Stimulated activated CD4-positive, alpha-beta T cell treated with anti-CD3 and anti-CD28 coated beads, Interleukin-15, amount 100 ng/mL, for 48 hours (primary cell): Measurements from ENCODE around the gene TTLL10.

ENCODE experiments used
- DNase-seq, 2 donors: peaks; one replicate each; pipeline ENCODE4 v3.0.0-alpha.2; 2020; ENCODE audit warnings: low read depth in 2 of 2

The TTLL10 gene

GRCh38 chr1:1221887-1222574 is 48.4 kb downstream of the TTLL10 start:
- no peak for DNase-seq

- DNase-seq, result no peak
These were observed 49.0 kb downstream of the TTLL10 start for GRCh38 chr1:1222575-1223225.

- no peak for DNase-seq
These were observed 49.6 kb downstream of the TTLL10 start for GRCh38 chr1:1223321-1223720.

GRCh38 chr1:1223891-1224290 is 50.2 kb downstream of the TTLL10 start:
- DNase-seq, result no peak

- DNase-seq, result no peak
These were observed 51.7 kb downstream of the TTLL10 start for GRCh38 chr1:1225238-1225845.

- no peak for DNase-seq
These were observed 52.2 kb downstream of the TTLL10 start for GRCh38 chr1:1225913-1226312.

GRCh38 chr1:1226566-1227362 is 53.1 kb downstream of the TTLL10 start:
- no peak for DNase-seq

GRCh38 chr1:1227386-1227785 is 53.7 kb downstream of the TTLL10 start:
- DNase-seq, result no peak

- no peak for DNase-seq
These were observed 54.5 kb downstream of the TTLL10 start for GRCh38 chr1:1228187-1228586.

GRCh38 chr1:1228596-1229321 is 55.1 kb downstream of the TTLL10 start:
- DNase-seq, result no peak

- DNase-seq, result no peak
These were observed 56.1 kb downstream of the TTLL10 start for GRCh38 chr1:1229770-1230169.

GRCh38 chr1:1230656-1231399 is 57.1 kb downstream of the TTLL10 start:
- DNase-seq, result no peak

GRCh38 chr1:1231400-1232207 is 57.9 kb downstream of the TTLL10 start, which contains the start of gene SDF4:
SDF4 (minus strand) TSS chr1:1232001; CDS start chr1:1228772, 3,229 bp downstream.
- peak; percentile 94 to 96 for DNase-seq

GRCh38 chr1:1232208-1232795 is 58.6 kb downstream of the TTLL10 start, which contains the start of gene B3GALT6:
B3GALT6 (plus strand) TSS chr1:1232237; CDS start chr1:1232279, 42 bp downstream.
- no peak for DNase-seq

GRCh38 chr1:1232796-1233566 is 59.3 kb downstream of the TTLL10 start:
- no peak for DNase-seq

- no peak for DNase-seq
These were observed 59.9 kb downstream of the TTLL10 start for GRCh38 chr1:1233567-1233892.

GRCh38 chr1:1234180-1234808 is 60.6 kb downstream of the TTLL10 start:
- DNase-seq, result no peak

GRCh38 chr1:1235016-1235744 is 61.5 kb downstream of the TTLL10 start:
- no peak for DNase-seq
